A673 (cell line): Measurements from ENCODE around the gene FAM83D. TPM values are rescaled to one million over a fixed set of nuclear protein-coding genes. Genes with fewer than 3 reads are reported as not detected.
"Not testable (repeated sequence)": the region's sequence is repeated elsewhere in the genome, so short reads cannot be mapped to it uniquely, and the experiment has no call there.

Experiments
- BruUV-seq: library from RNA; stranded (reverse); fragments of 400-500 nt; replicated peaks from 2 replicates; lab custom pipeline; 2021; lab: Mats Ljungman, UMichigan
- CTCF ChIA-PET: fragments of 300-600 bp; sonication (Branson Sonifier 250); formaldehyde crosslinking; loops from one replicate; lab custom pipeline; 2022; ENCODE audit warnings: antibody characterized with exemption; lab: Charles Lee
- POLR2A ChIA-PET: fragments of 300-600 bp; sonication (Branson Sonifier 250); formaldehyde crosslinking; loops from one replicate; lab custom pipeline; 2022; ENCODE audit warnings: antibody characterized with exemption; ENCODE audit not compliant: low non-redundant PET; lab: Charles Lee
- DNase-seq: peaks from one replicate; pipeline ENCODE4 v3.0.0-alpha.2; 2015; ENCODE audit warnings: low spot score
- H3K27ac ChIP-seq: fragments of 200-600 bp; sonication (generic); 2 replicates; pipeline ENCODE4 v1.5.1; 2016; ENCODE audit warnings: mixed run types, low read depth, mild to moderate bottlenecking, mixed read lengths, antibody characterized with exemption, low read length; ENCODE audit not compliant: poor library complexity, severe bottlenecking
- H3K27me3 ChIP-seq: fragments of 200-600 bp; sonication (generic); replicated peaks from 2 replicates; pipeline ENCODE4 v1.6.1; 2017; ENCODE audit warnings: mixed run types, low read depth, mild to moderate bottlenecking, mixed read lengths, antibody characterized with exemption, low read length; ENCODE audit not compliant: insufficient read depth, poor library complexity
- H3K36me3 ChIP-seq: fragments of 200-600 bp; sonication (generic); 2 replicates; pipeline ENCODE4 v1.6.1; 2016; ENCODE audit warnings: mixed run types, mild to moderate bottlenecking, mixed read lengths, antibody characterized with exemption, low read length; ENCODE audit not compliant: insufficient read depth, poor library complexity, severe bottlenecking
- H3K4me1 ChIP-seq: fragments of 200-600 bp; sonication (generic); 2 replicates; pipeline ENCODE4 v1.6.1; 2017; ENCODE audit warnings: mixed run types, mild to moderate bottlenecking, mixed read lengths, antibody characterized with exemption, low read length; ENCODE audit not compliant: insufficient read depth, poor library complexity, severe bottlenecking
- H3K4me3 ChIP-seq: fragments of 200-600 bp; sonication (generic); 2 replicates; pipeline ENCODE4 v1.5.1; 2016; ENCODE audit warnings: low read depth, mixed run types, mild to moderate bottlenecking, mixed read lengths, low read length; ENCODE audit not compliant: poor library complexity, severe bottlenecking
- H3K9me3 ChIP-seq: fragments of 200-600 bp; sonication (generic); 2 replicates; pipeline ENCODE4 v1.6.1; 2016; ENCODE audit warnings: mixed run types, low read depth, mild to moderate bottlenecking, mixed read lengths, antibody characterized with exemption, low read length; ENCODE audit not compliant: poor library complexity, severe bottlenecking
- CTCF ChIP-seq: fragments of 300-800, 200-600 bp; sonication (generic); conservative IDR thresholded peaks from 2 replicates; pipeline ENCODE4 v1.5.1; 2017; ENCODE audit warnings: low read depth, mild to moderate bottlenecking, antibody characterized with exemption, low read length, moderate library complexity, mixed read lengths
- EZH2 ChIP-seq: fragments of 200-600 bp; sonication (generic); IDR thresholded peaks from 2 replicates; pipeline ENCODE4 v1.6.1; 2017; ENCODE audit warnings: borderline replicate concordance, low read depth, mild to moderate bottlenecking, mixed read lengths, antibody characterized with exemption, low read length; ENCODE audit not compliant: poor library complexity, severe bottlenecking
- intact Hi-C: fragments of 100-400 bp; cut with micrococcal nuclease; formaldehyde crosslinking; loops from one replicate; pipeline ENCODE4 v1.10.0; 2022; ENCODE audit not compliant: unreplicated experiment
- total RNA-seq: library from RNA; stranded (reverse); gene quantifications from 2 replicates; pipeline ENCODE4 v1.2.3, GENCODE V29; 2021

The FAM83D gene
- total RNA-seq, 1 experiment from 2014 or later: 74.0 TPM

GRCh38 chr20:38990728-38991127 is 64.5 kb downstream of the FAM83D start:
- Histone ChIP-seq H3K27me3 (no peaks in the 10 kb centered on the region), H3K36me3 (peaks cover 4% of the 10 kb centered on the region), H3K27ac (no peak overlapping the region), H3K4me3 (no peak overlapping the region), H3K4me1 (peaks cover 18% of the 10 kb centered on the region), H3K9me3 (no peaks in the 10 kb centered on the region)
- ChIA-PET POLR2A (no interaction called here), CTCF (no interaction called here)
- intact Hi-C loops: no loop called here
- TF ChIP-seq EZH2 (no peak), CTCF (no peak)
- BruUV-seq: no TSS peak
- DNase-seq: no peak

- BruUV-seq: no TSS peak
- peaks cover 4% of the 10 kb centered on the region for H3K36me3 ChIP-seq
- no peak overlapping the region for H3K4me3 ChIP-seq
- no peak for DNase-seq
- no peaks in the 10 kb centered on the region for H3K9me3 ChIP-seq
- ChIA-PET CTCF (no interaction called here), POLR2A (no interaction called here)
- intact Hi-C loops: no loop called here
- peaks cover 6% of the 10 kb centered on the region for H3K4me1 ChIP-seq
- no peak for TF ChIP-seq CTCF
- TF ChIP-seq EZH2: no peak
- no peak overlapping the region for H3K27ac ChIP-seq
- no peaks in the 10 kb centered on the region for H3K27me3 ChIP-seq
Measured at GRCh38 chr20:38991814-38992704, 65.8 kb downstream of the FAM83D start.

- Histone ChIP-seq H3K27ac (no peak overlapping the region), H3K9me3 (no peaks in the 10 kb centered on the region), H3K36me3 (no peaks in the 10 kb centered on the region), H3K27me3 (no peaks in the 10 kb centered on the region), H3K4me3 (no peak overlapping the region), H3K4me1 (no peaks in the 10 kb centered on the region)
- no TSS peak for BruUV-seq
- TF ChIP-seq CTCF (no peak), EZH2 (no peak)
- DNase-seq: no peak
- ChIA-PET CTCF (interaction anchor here (0.6 kb wide), 1 partner anchor 13 kb away, joined by 3 read pairs; no protein-coding TSS in a partner anchor), POLR2A (no interaction called here)
- intact Hi-C loops: no loop called here
Measured at GRCh38 chr20:38995536-38996044, 69.4 kb downstream of the FAM83D start.

- BruUV-seq, H3K9me3 ChIP-seq, H3K27me3 ChIP-seq, DNase-seq, POLR2A ChIA-PET, H3K4me3 ChIP-seq, intact Hi-C loops, CTCF ChIA-PET, H3K27ac ChIP-seq, H3K4me1 ChIP-seq, H3K36me3 ChIP-seq: not testable (repeated sequence)
Measured at GRCh38 chr20:38996866-38997265, 70.6 kb downstream of the FAM83D start.
